ENCODE measurements around the gene FAM193B. TPM values are rescaled to one million over a fixed set of nuclear protein-coding genes. Genes with fewer than 3 reads are reported as not detected.

The FAM193B gene
- total and polyA plus RNA-seq, 9 of the 15 experiments (the other 6 are each of a cell fraction or from before 2014, with no cell fraction given): 4.4 to 76.4 (median 37.3) TPM

DNA sequence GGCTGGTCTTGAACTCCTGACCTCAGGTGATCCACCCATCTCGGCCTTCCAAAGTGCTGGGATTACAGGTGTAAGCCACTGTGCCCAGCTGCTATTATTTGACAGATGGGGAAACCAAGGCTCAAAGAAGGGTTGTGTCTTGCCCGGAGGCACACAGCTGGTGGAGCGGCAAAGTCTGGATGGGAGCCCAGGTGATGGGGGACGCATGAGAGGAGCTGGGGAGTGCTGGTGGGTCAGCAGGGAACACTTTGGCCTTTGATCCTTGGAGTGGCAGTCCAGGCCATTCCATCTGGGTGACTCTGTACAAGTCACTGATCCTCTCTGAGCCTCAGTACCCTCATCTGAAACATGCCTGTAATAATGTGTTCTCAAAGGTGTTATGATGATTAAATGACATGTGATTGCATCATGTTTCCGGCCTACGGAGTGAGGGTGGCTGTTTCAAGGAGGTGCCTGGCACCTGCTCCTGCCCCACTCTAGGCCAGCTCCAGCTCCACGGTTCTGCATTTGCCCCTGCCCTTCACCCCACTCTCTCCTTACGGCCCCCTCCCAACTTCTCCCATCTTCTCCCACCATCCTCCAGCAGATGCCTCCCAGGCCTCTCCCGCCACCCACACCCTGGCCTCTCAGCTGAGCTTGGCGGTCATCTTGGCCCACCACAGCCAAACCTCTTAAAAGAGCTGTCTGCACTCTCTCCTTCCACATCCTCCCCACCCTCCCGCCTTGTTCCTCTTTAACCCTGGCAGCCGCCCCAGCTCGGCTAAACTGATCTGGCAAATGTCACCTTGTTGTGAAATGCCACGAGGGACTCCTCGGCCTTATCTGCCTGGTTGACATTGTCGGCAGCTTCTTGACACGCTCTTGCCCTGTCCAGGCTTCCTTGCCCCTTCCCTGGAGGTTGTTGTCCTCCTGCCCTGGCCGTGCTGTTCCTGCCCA is 75.4 kb downstream of the FAM193B start (continued):
- TF ChIP-seq, protein P1, sequence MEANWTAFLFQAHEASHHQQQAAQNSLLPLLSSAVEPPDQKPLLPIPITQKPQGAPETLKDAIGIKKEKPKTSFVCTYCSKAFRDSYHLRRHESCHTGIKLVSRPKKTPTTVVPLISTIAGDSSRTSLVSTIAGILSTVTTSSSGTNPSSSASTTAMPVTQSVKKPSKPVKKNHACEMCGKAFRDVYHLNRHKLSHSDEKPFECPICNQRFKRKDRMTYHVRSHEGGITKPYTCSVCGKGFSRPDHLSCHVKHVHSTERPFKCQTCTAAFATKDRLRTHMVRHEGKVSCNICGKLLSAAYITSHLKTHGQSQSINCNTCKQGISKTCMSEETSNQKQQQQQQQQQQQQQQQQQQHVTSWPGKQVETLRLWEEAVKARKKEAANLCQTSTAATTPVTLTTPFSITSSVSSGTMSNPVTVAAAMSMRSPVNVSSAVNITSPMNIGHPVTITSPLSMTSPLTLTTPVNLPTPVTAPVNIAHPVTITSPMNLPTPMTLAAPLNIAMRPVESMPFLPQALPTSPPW (CRISPR knock-in tag; IDR thresholded peaks at IDR 0.05): peak; percentile 67; the same call in 1 of the 2 replicates
- TF ChIP-seq HCFC1 (IDR thresholded peaks at IDR 0.05; ENCODE audit: low read depth, low read length): no peak
- TF ChIP-seq HMG20A (CRISPR knock-in tag; conservative IDR thresholded peaks at IDR 0.05): no peak
- TF ChIP-seq SRSF9 (IDR thresholded peaks at IDR 0.05; ENCODE audit: borderline replicate concordance, low read depth, low read length): no peak
- TF ChIP-seq, protein P2, sequence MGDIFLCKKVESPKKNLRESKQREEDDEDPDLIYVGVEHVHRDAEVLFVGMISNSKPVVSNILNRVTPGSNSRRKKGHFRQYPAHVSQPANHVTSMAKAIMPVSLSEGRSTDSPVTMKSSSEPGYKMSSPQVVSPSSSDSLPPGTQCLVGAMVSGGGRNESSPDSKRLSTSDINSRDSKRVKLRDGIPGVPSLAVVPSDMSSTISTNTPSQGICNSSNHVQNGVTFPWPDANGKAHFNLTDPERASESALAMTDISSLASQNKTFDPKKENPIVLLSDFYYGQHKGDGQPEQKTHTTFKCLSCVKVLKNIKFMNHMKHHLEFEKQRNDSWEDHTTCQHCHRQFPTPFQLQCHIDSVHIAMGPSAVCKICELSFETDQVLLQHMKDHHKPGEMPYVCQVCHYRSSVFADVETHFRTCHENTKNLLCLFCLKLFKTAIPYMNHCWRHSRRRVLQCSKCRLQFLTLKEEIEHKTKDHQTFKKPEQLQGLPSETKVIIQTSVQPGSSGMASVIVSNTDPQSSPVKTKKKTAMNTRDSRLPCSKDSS (IDR thresholded peaks at IDR 0.05; ENCODE audit: low read depth, partially characterized antibody): no peak
- TF ChIP-seq, protein P3, sequence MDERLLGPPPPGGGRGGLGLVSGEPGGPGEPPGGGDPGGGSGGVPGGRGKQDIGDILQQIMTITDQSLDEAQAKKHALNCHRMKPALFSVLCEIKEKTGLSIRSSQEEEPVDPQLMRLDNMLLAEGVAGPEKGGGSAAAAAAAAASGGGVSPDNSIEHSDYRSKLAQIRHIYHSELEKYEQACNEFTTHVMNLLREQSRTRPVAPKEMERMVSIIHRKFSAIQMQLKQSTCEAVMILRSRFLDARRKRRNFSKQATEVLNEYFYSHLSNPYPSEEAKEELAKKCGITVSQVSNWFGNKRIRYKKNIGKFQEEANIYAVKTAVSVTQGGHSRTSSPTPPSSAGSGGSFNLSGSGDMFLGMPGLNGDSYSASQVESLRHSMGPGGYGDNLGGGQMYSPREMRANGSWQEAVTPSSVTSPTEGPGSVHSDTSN (CRISPR knock-in tag; IDR thresholded peaks at IDR 0.05; ENCODE audit: low read depth): no peak
- TF ChIP-seq, protein P3 (tag; conservative IDR thresholded peaks at IDR 0.05; ENCODE audit: low read depth): peak; percentile 48; the same call in 1 of the 2 replicates
- TF ChIP-seq, protein P4, sequence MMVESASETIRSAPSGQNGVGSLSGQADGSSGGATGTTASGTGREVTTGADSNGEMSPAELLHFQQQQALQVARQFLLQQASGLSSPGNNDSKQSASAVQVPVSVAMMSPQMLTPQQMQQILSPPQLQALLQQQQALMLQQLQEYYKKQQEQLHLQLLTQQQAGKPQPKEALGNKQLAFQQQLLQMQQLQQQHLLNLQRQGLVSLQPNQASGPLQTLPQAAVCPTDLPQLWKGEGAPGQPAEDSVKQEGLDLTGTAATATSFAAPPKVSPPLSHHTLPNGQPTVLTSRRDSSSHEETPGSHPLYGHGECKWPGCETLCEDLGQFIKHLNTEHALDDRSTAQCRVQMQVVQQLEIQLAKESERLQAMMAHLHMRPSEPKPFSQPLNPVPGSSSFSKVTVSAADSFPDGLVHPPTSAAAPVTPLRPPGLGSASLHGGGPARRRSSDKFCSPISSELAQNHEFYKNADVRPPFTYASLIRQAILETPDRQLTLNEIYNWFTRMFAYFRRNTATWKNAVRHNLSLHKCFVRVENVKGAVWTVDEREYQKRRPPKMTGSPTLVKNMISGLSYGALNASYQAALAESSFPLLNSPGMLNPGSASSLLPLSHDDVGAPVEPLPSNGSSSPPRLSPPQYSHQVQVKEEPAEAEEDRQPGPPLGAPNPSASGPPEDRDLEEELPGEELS (CRISPR knock-in tag; IDR thresholded peaks at IDR 0.05; ENCODE audit: borderline replicate concordance): no peak
- TF ChIP-seq ZKSCAN1 (IDR thresholded peaks at IDR 0.05; ENCODE audit: low read depth, low read length): no peak
- TF ChIP-seq CXXC5 (CRISPR knock-in tag; IDR thresholded peaks at IDR 0.05): peak; percentile 72
- no peak for TF ChIP-seq ZNF174 (CRISPR knock-in tag; IDR thresholded peaks at IDR 0.05)
- TF ChIP-seq, protein P5, sequence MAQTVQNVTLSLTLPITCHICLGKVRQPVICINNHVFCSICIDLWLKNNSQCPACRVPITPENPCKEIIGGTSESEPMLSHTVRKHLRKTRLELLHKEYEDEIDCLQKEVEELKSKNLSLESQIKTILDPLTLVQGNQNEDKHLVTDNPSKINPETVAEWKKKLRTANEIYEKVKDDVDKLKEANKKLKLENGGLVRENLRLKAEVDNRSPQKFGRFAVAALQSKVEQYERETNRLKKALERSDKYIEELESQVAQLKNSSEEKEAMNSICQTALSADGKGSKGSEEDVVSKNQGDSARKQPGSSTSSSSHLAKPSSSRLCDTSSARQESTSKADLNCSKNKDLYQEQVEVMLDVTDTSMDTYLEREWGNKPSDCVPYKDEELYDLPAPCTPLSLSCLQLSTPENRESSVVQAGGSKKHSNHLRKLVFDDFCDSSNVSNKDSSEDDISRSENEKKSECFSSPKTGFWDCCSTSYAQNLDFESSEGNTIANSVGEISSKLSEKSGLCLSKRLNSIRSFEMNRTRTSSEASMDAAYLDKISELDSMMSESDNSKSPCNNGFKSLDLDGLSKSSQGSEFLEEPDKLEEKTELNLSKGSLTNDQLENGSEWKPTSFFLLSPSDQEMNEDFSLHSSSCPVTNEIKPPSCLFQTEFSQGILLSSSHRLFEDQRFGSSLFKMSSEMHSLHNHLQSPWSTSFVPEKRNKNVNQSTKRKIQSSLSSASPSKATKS (CRISPR knock-in tag; IDR thresholded peaks at IDR 0.05): no peak
- TF ChIP-seq NELFE (IDR thresholded peaks at IDR 0.05; ENCODE audit: insufficient read depth, insufficient read length): no peak
- no peak for TF ChIP-seq ZNF696 (CRISPR knock-in tag; conservative IDR thresholded peaks at IDR 0.05)
- TF ChIP-seq ZSCAN29 (IDR thresholded peaks at IDR 0.05): no peak
- no peak for TF ChIP-seq MTF1 (CRISPR knock-in tag; IDR thresholded peaks at IDR 0.05; ENCODE audit: borderline replicate concordance)
- no peak for TF ChIP-seq MCM2 (IDR thresholded peaks at IDR 0.05; ENCODE audit: low read depth)

All from K562 (cell line).